Liver (tissue), 9 donors: Measurements from ENCODE around the gene RIIAD1. TPM values are rescaled to one million over a fixed set of nuclear protein-coding genes. Genes with fewer than 3 reads are reported as not detected.

Experiments
- DNase-seq: peaks from one replicate; pipeline ENCODE4 v3.0.0-alpha.2; 2017; ENCODE audit warnings: low spot score
- H3K27ac ChIP-seq, 2 donors: one replicate each; pipeline ENCODE4 v1.7.0; 2013; ENCODE audit warnings: inconsistent platforms in 2 of 2, low read length in 2 of 2, control low read depth in 1 of 2, low read depth in 1 of 2, mild to moderate bottlenecking in 1 of 2
- H3K27me3 ChIP-seq, 4 donors: one replicate each; pipeline versions ENCODE4 v1.6.1 to v1.7.0; 2013; ENCODE audit warnings: low read length in 3 of 4, inconsistent platforms in 1 of 4, mild to moderate bottlenecking in 1 of 4, moderate library complexity in 1 of 4; ENCODE audit not compliant: control insufficient read depth in 4 of 4, insufficient read depth in 4 of 4
- H3K36me3 ChIP-seq, 4 donors: one replicate each; pipeline versions ENCODE4 v1.6.1 to v1.7.0; 2013; ENCODE audit warnings: low read length in 3 of 4, mild to moderate bottlenecking in 3 of 4, low read depth in 1 of 4, moderate library complexity in 1 of 4; ENCODE audit not compliant: control insufficient read depth in 4 of 4, insufficient read depth in 3 of 4
- H3K4me1 ChIP-seq, 4 donors: one replicate each; pipeline versions ENCODE4 v1.6.1 to v1.7.0; 2013; ENCODE audit warnings: low read length in 3 of 4, mild to moderate bottlenecking in 3 of 4, moderate library complexity in 1 of 4; ENCODE audit not compliant: control insufficient read depth in 4 of 4, insufficient read depth in 4 of 4
- H3K4me3 ChIP-seq, 3 donors: one replicate each; pipeline versions ENCODE4 v1.6.1 to v1.7.0; 2013; ENCODE audit warnings: low read length in 3 of 3, control low read depth in 1 of 3, low read depth in 1 of 3, mild to moderate bottlenecking in 1 of 3
- H3K9ac ChIP-seq, 2 donors: one replicate each; pipeline ENCODE4 v1.7.0; 2013; ENCODE audit warnings: low read length in 2 of 2, mild to moderate bottlenecking in 2 of 2, moderate library complexity in 2 of 2, control low read depth in 1 of 2, low read depth in 1 of 2
- H3K9me3 ChIP-seq, 4 donors: one replicate each; pipeline versions ENCODE4 v1.6.1 to v1.7.0; 2013; ENCODE audit warnings: low read length in 3 of 4; ENCODE audit not compliant: control insufficient read depth in 4 of 4
- EGR1 ChIP-seq, 2 donors: IDR thresholded peaks; 2 replicates each; pipeline ENCODE4 v1.6.1; 2016 to 2018; ENCODE audit warnings: antibody characterized with exemption in 2 of 2, low read depth in 2 of 2
- FOXA1 ChIP-seq: IDR thresholded peaks from 2 replicates; pipeline ENCODE4 v1.6.1; 2016; ENCODE audit warnings: antibody characterized with exemption
- FOXA2 ChIP-seq: IDR thresholded peaks from 2 replicates; pipeline ENCODE4 v1.6.1; 2016; ENCODE audit warnings: antibody characterized with exemption
- GABPA ChIP-seq, 2 donors: IDR thresholded peaks in 1 of 2; conservative IDR thresholded peaks in 1 of 2; 2 replicates each; pipeline ENCODE4 v1.6.1; 2016; ENCODE audit warnings: antibody characterized with exemption in 2 of 2, mild to moderate bottlenecking in 1 of 2, moderate library complexity in 1 of 2
- HNF4A ChIP-seq, 2 donors: conservative IDR thresholded peaks; 2 replicates each; pipeline ENCODE4 v1.6.1; 2016; ENCODE audit warnings: antibody characterized with exemption in 2 of 2, mild to moderate bottlenecking in 2 of 2
- HNF4G ChIP-seq: IDR thresholded peaks from 2 replicates; pipeline ENCODE4 v1.6.1; 2016; ENCODE audit warnings: antibody characterized with exemption
- JUND ChIP-seq, 2 donors: IDR thresholded peaks; 2 replicates each; pipeline ENCODE4 v1.6.1; 2016; ENCODE audit warnings: antibody characterized with exemption in 2 of 2
- NR2F2 ChIP-seq: IDR thresholded peaks from 2 replicates; pipeline ENCODE4 v1.6.1; 2016; ENCODE audit warnings: antibody characterized with exemption
- RAD21 ChIP-seq, 2 donors: IDR thresholded peaks; 2 replicates each; pipeline ENCODE4 v1.6.1; 2016; ENCODE audit warnings: antibody characterized with exemption in 2 of 2, mild to moderate bottlenecking in 2 of 2
- RXRA ChIP-seq, 2 donors: IDR thresholded peaks; 2 replicates each; pipeline ENCODE4 v1.6.1; 2017 to 2018; ENCODE audit warnings: antibody characterized with exemption in 2 of 2, mild to moderate bottlenecking in 1 of 2
- SP1 ChIP-seq: IDR thresholded peaks from 2 replicates; pipeline ENCODE4 v1.6.1; 2018; ENCODE audit warnings: antibody characterized with exemption, mild to moderate bottlenecking
- TAF1 ChIP-seq: conservative IDR thresholded peaks from 2 replicates; pipeline ENCODE4 v1.6.1; 2016; ENCODE audit warnings: antibody characterized with exemption, mild to moderate bottlenecking
- YY1 ChIP-seq: IDR thresholded peaks from 2 replicates; pipeline ENCODE4 v1.6.1; 2016; ENCODE audit warnings: antibody characterized with exemption, mild to moderate bottlenecking
- WGBS: extraction: QIAGEN DNeasy Blood & Tissue Kit; methylation state at CpG from one replicate; pipeline ENCODE4 v1.1.7; 2013; 5-methylcytosine and 5-hydroxymethylcytosine counted together
- polyA plus RNA-seq, 2 donors: library from polyadenylated mRNA; stranded (reverse) in 1 of 2; unstranded in 1 of 2; fragments of 200-250 nt in 1 of 2; fragments of >200 nt in 1 of 2; fragmentation: Nextera tagmentation in 1 of 2; extraction: Ambion mirVana in 1 of 2; gene quantifications; one replicate each; pipeline versions ENCODE4 v1.2.1 to v1.2.3, GENCODE V29; 2013 to 2015
- total RNA-seq, 2 donors: library from RNA; depleted of rRNA; stranded (reverse); fragments of >200 nt; gene quantifications; one replicate each; pipeline ENCODE4 v1.2.3, GENCODE V29; 2014
- TF ChIP-seq, protein P1 (sequence below): IDR thresholded peaks from 2 replicates; pipeline ENCODE4 v1.6.1; 2016; ENCODE audit warnings: antibody characterized with exemption
- TF ChIP-seq, protein P2 (sequence below): IDR thresholded peaks from 2 replicates; pipeline ENCODE4 v1.6.1; 2016; ENCODE audit warnings: antibody characterized with exemption
- TF ChIP-seq, protein P3 (sequence below): fragments of 150-350 bp; IDR thresholded peaks from 2 replicates; pipeline ENCODE4 v1.5.1; 2017; ENCODE audit warnings: improper control_type of control experiment, low read depth, low read length; ENCODE audit not compliant: missing input control
- TF ChIP-seq, protein P4 (sequence below): IDR thresholded peaks from 2 replicates; pipeline ENCODE4 v1.6.1; 2016; ENCODE audit warnings: antibody characterized with exemption
- TF ChIP-seq, protein P5 (sequence below): IDR thresholded peaks from 2 replicates; pipeline ENCODE4 v1.6.1; 2016; ENCODE audit warnings: antibody characterized with exemption, mild to moderate bottlenecking
- donor health status: healthy.
- donor health status: healthy.
- donor health status: healthy.
- donor health status: healthy.
- donor health status: healthy.

The RIIAD1 gene
- total and polyA plus RNA-seq, 4 donors = not detected

DNA sequence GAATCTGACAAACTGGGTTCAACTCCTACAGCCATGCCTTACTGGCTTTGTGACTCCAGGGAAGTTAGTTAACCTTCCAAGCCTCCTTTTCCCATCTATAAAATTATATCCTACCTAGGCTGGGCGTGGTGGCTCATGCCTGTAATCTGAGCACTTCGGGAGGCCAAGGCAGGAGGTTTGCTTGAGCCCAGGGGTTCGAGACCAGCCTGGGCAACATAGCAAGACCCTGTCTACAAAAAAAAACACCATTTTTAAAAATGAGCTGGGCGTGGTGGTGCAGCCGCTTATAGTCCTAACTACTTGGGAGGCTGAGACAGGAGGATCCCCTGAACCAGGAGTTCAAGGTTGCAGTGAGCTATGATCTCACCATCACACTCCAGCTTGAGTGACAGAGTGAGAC lies 19.8 kb upstream of the RIIAD1 start:
- peaks cover 3 to 28% (median 11%) of the 10 kb centered on the region in 4 donors for H3K36me3 ChIP-seq
- no peaks in the 10 kb centered on the region for H3K9me3 ChIP-seq
- no peaks in the 10 kb centered on the region for H3K27me3 ChIP-seq
- no peak overlapping the region for H3K4me3 ChIP-seq
- over 99% methylated on average over 5 of the region's 5 CpGs for WGBS
- no peak overlapping the region for H3K27ac ChIP-seq
- no peaks in the 10 kb centered on the region for H3K4me1 ChIP-seq
- no peak for TF ChIP-seq NR2F2
- TF ChIP-seq, protein P1, sequence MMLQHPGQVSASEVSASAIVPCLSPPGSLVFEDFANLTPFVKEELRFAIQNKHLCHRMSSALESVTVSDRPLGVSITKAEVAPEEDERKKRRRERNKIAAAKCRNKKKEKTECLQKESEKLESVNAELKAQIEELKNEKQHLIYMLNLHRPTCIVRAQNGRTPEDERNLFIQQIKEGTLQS = no peak
- TF ChIP-seq SP1 = no peak
- TF ChIP-seq HNF4G = no peak
- no peak for TF ChIP-seq GABPA (IDR thresholded peaks at IDR 0.05 in 1 of 2, conservative IDR thresholded peaks at IDR 0.05 in 1 of 2)
- TF ChIP-seq RXRA (IDR thresholded peaks at IDR 0.05) = no peak
- TF ChIP-seq FOXA2 = no peak
- no peak for TF ChIP-seq TAF1
- DNase-seq = no peak
- H3K9ac ChIP-seq = no peak overlapping the region

DNA sequence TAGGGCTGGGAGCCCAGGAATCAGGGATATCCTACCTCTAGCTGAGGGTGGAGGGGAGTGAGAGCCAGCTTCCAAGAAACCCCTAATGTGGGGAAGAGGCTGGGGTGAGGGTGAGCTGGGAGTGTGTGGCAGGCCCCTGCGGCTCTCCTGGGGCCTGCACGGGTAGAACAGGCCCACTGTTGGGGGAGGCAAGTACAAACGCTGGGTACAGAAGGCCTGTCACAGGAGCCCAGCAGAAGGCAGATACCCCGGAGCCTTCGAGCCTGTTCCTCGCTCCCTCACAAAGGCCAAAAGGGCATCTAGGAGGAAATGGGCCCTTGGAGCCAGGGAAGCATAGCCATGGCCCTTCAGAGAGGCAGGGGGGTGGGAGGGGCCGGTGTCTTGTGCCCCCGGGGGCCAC lies 18.4 kb upstream of the RIIAD1 start:
- H3K36me3 ChIP-seq = peaks cover 0 to 26% (median 11%) of the 10 kb centered on the region in 4 donors
- 63% methylated on average over 8 of the region's 8 CpGs for WGBS
- no peak overlapping the region for H3K4me3 ChIP-seq
- no peak for TF ChIP-seq RAD21 (IDR thresholded peaks at IDR 0.05)
- no peak for TF ChIP-seq FOXA2
- TF ChIP-seq GABPA (IDR thresholded peaks at IDR 0.05 in 1 of 2, conservative IDR thresholded peaks at IDR 0.05 in 1 of 2) = no peak
- DNase-seq = no peak
- H3K9ac ChIP-seq = no peak overlapping the region
- H3K27ac ChIP-seq = no peak overlapping the region
- H3K4me1 ChIP-seq = no peaks in the 10 kb centered on the region
- no peaks in the 10 kb centered on the region for H3K9me3 ChIP-seq
- no peaks in the 10 kb centered on the region for H3K27me3 ChIP-seq

DNA sequence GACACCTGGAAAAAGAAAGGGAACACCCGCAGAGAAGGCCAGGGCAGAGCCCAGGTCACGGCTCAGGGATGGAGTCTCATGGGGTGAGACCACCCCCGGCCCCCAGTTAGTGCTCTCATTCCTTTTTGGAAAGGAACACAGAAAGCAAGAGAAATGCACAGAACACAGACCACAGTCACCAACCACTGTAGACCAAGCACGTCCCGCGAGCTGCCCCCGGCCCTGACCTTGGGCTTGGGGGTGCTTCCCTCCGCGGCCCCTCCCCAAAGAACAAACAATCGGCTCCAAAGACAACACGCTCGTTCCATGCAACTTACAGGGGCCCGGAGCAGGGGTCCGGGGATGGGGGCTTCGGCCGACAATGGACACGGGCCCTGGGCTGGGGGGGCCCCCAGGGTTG lies 17.5 kb upstream of the RIIAD1 start:
- WGBS = 42% methylated on average over 17 of the region's 17 CpGs
- H3K4me1 ChIP-seq = no peaks in the 10 kb centered on the region
- no peak overlapping the region for H3K27ac ChIP-seq
- H3K4me3 ChIP-seq = no peak overlapping the region
- no peak for DNase-seq
- H3K9me3 ChIP-seq = no peaks in the 10 kb centered on the region
- peaks cover 0 to 21% (median 9%) of the 10 kb centered on the region in 4 donors for H3K36me3 ChIP-seq
- no peak overlapping the region for H3K9ac ChIP-seq
- TF ChIP-seq SP1 (no peak), GABPA (IDR thresholded peaks at IDR 0.05 in 1 of 2, conservative IDR thresholded peaks at IDR 0.05 in 1 of 2) (no peak), HNF4A (conservative IDR thresholded peaks at IDR 0.05) (no peak), FOXA2 (no peak), YY1 (no peak), TAF1 (no peak), RAD21 (IDR thresholded peaks at IDR 0.05) (no peak), HNF4G (no peak), NR2F2 (no peak), JUND (IDR thresholded peaks at IDR 0.05) (no peak), EGR1 (IDR thresholded peaks at IDR 0.05; ENCODE audit: low read depth in 2 of 2) (no peak), FOXA1 (no peak)
- TF ChIP-seq, protein P2, sequence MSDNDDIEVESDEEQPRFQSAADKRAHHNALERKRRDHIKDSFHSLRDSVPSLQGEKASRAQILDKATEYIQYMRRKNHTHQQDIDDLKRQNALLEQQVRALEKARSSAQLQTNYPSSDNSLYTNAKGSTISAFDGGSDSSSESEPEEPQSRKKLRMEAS = no peak
- TF ChIP-seq, protein P3, sequence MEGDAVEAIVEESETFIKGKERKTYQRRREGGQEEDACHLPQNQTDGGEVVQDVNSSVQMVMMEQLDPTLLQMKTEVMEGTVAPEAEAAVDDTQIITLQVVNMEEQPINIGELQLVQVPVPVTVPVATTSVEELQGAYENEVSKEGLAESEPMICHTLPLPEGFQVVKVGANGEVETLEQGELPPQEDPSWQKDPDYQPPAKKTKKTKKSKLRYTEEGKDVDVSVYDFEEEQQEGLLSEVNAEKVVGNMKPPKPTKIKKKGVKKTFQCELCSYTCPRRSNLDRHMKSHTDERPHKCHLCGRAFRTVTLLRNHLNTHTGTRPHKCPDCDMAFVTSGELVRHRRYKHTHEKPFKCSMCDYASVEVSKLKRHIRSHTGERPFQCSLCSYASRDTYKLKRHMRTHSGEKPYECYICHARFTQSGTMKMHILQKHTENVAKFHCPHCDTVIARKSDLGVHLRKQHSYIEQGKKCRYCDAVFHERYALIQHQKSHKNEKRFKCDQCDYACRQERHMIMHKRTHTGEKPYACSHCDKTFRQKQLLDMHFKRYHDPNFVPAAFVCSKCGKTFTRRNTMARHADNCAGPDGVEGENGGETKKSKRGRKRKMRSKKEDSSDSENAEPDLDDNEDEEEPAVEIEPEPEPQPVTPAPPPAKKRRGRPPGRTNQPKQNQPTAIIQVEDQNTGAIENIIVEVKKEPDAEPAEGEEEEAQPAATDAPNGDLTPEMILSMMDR = no peak
- TF ChIP-seq, protein P4, sequence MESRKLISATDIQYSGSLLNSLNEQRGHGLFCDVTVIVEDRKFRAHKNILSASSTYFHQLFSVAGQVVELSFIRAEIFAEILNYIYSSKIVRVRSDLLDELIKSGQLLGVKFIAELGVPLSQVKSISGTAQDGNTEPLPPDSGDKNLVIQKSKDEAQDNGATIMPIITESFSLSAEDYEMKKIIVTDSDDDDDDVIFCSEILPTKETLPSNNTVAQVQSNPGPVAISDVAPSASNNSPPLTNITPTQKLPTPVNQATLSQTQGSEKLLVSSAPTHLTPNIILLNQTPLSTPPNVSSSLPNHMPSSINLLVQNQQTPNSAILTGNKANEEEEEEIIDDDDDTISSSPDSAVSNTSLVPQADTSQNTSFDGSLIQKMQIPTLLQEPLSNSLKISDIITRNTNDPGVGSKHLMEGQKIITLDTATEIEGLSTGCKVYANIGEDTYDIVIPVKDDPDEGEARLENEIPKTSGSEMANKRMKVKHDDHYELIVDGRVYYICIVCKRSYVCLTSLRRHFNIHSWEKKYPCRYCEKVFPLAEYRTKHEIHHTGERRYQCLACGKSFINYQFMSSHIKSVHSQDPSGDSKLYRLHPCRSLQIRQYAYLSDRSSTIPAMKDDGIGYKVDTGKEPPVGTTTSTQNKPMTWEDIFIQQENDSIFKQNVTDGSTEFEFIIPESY = no peak
- TF ChIP-seq, protein P1 = no peak
- TF ChIP-seq, protein P5, sequence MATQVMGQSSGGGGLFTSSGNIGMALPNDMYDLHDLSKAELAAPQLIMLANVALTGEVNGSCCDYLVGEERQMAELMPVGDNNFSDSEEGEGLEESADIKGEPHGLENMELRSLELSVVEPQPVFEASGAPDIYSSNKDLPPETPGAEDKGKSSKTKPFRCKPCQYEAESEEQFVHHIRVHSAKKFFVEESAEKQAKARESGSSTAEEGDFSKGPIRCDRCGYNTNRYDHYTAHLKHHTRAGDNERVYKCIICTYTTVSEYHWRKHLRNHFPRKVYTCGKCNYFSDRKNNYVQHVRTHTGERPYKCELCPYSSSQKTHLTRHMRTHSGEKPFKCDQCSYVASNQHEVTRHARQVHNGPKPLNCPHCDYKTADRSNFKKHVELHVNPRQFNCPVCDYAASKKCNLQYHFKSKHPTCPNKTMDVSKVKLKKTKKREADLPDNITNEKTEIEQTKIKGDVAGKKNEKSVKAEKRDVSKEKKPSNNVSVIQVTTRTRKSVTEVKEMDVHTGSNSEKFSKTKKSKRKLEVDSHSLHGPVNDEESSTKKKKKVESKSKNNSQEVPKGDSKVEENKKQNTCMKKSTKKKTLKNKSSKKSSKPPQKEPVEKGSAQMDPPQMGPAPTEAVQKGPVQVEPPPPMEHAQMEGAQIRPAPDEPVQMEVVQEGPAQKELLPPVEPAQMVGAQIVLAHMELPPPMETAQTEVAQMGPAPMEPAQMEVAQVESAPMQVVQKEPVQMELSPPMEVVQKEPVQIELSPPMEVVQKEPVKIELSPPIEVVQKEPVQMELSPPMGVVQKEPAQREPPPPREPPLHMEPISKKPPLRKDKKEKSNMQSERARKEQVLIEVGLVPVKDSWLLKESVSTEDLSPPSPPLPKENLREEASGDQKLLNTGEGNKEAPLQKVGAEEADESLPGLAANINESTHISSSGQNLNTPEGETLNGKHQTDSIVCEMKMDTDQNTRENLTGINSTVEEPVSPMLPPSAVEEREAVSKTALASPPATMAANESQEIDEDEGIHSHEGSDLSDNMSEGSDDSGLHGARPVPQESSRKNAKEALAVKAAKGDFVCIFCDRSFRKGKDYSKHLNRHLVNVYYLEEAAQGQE = no peak
- H3K27me3 ChIP-seq = no peaks in the 10 kb centered on the region
